DMS 273 treated with DMSO at 0.1 percent for 48 hours (cell line): ENCODE measurements around the gene USP24.

Experiments
- DNase-seq: peaks from one replicate; lab custom pipeline; 2025; lab: John Stamatoyannopoulos, UW

USP24 gene

GRCh38 chr1:55065648-55066047 is 149.5 kb downstream of the USP24 start:
- DNase-seq: peak; percentile 46

- DNase-seq: peak; percentile 88
Observed at GRCh38 chr1:55064861-55065263, 150.3 kb downstream of the USP24 start.

GRCh38 chr1:55064071-55064581 is 151.0 kb downstream of the USP24 start:
- DNase-seq: peak; percentile 40

GRCh38 chr1:55063577-55063942 is 151.6 kb downstream of the USP24 start:
- DNase-seq: no peak

GRCh38 chr1:55062801-55063576 is 152.2 kb downstream of the USP24 start:
- peak; percentile 20 for DNase-seq

- DNase-seq: no peak
Observed at GRCh38 chr1:55061706-55062321, 153.3 kb downstream of the USP24 start.

GRCh38 chr1:55061000-55061705 is 154.0 kb downstream of the USP24 start:
- DNase-seq: no peak

- DNase-seq: no peak
Observed at GRCh38 chr1:55060133-55060999, 154.8 kb downstream of the USP24 start.

GRCh38 chr1:55059302-55060132 is 155.6 kb downstream of the USP24 start:
- no peak for DNase-seq

GRCh38 chr1:55057956-55058298 is 157.2 kb downstream of the USP24 start:
- no peak for DNase-seq

- no peak for DNase-seq
Observed at GRCh38 chr1:55057270-55057955, 157.8 kb downstream of the USP24 start.

GRCh38 chr1:55056632-55056992 is 158.6 kb downstream of the USP24 start:
- DNase-seq: no peak

GRCh38 chr1:55055951-55056631 is 159.1 kb downstream of the USP24 start:
- DNase-seq: no peak

- DNase-seq: no peak
Observed at GRCh38 chr1:55055084-55055882, 159.9 kb downstream of the USP24 start.

GRCh38 chr1:55054396-55054795 is 160.8 kb downstream of the USP24 start:
- DNase-seq: no peak

GRCh38 chr1:55053265-55053954 is 161.8 kb downstream of the USP24 start:
- DNase-seq: no peak

GRCh38 chr1:55052221-55053142 is 162.7 kb downstream of the USP24 start:
- no peak for DNase-seq
